MM.1S (cell line): ENCODE measurements around the gene USP49.

Experiments
- DNase-seq: peaks from one replicate; pipeline ENCODE4 v3.0.0-alpha.2; 2015
- H2AFZ ChIP-seq: fragments of 300-600 bp; sonication (generic); 2 replicates; pipeline ENCODE4 v1.6.0; 2016; ENCODE audit warnings: antibody characterized with exemption, low read length
- H3F3A ChIP-seq: fragments of 300-600 bp; sonication (generic); 2 replicates; pipeline ENCODE4 v1.6.1; 2016; ENCODE audit warnings: mild to moderate bottlenecking, antibody characterized with exemption, low read length, moderate library complexity, mixed read lengths; ENCODE audit not compliant: insufficient read depth
- H3K27ac ChIP-seq: fragments of 300-600 bp; sonication (generic); 2 replicates; pipeline ENCODE4 v1.5.1; 2016; ENCODE audit warnings: mild to moderate bottlenecking, low read length
- H3K27me3 ChIP-seq: fragments of 300-600 bp; sonication (generic); replicated peaks from 2 replicates; pipeline ENCODE4 v1.6.0; 2016; ENCODE audit warnings: low read length; ENCODE audit not compliant: insufficient read depth
- H3K36me3 ChIP-seq: fragments of 300-600 bp; sonication (generic); replicated peaks from 2 replicates; pipeline ENCODE4 v1.6.1; 2016; ENCODE audit warnings: mild to moderate bottlenecking, low read length, mixed read lengths; ENCODE audit not compliant: insufficient read depth
- H3K4me1 ChIP-seq: fragments of 300-600 bp; sonication (generic); 2 replicates; pipeline ENCODE4 v1.6.1; 2016; ENCODE audit warnings: low read length, mixed read lengths
- H3K4me2 ChIP-seq: fragments of 300-600 bp; sonication (generic); 2 replicates; pipeline ENCODE4 v1.6.0; 2016; ENCODE audit warnings: low read depth, low read length
- H3K4me3 ChIP-seq: fragments of 300-600 bp; sonication (generic); 2 replicates; pipeline ENCODE4 v1.5.1; 2016; ENCODE audit warnings: low read length, mixed read lengths
- H3K79me2 ChIP-seq: fragments of 300-600 bp; sonication (generic); 2 replicates; pipeline ENCODE4 v1.6.1; 2016; ENCODE audit warnings: mixed run types, low read length, mixed read lengths
- H3K9ac ChIP-seq: fragments of 300-600 bp; sonication (generic); 2 replicates; pipeline ENCODE4 v1.6.1; 2016; ENCODE audit warnings: low read length, mixed read lengths
- H3K9me2 ChIP-seq: fragments of 300-600 bp; sonication (generic); replicated peaks from 2 replicates; pipeline ENCODE4 v1.6.1; 2016; ENCODE audit warnings: mild to moderate bottlenecking, low read length, mixed read lengths; ENCODE audit not compliant: insufficient read depth
- H3K9me3 ChIP-seq: fragments of 300-600 bp; sonication (generic); replicated peaks from 2 replicates; pipeline ENCODE4 v1.6.1; 2016; ENCODE audit warnings: mild to moderate bottlenecking, low read length, mixed read lengths; ENCODE audit not compliant: insufficient read depth
- H4K20me1 ChIP-seq: fragments of 300-600 bp; sonication (generic); 2 replicates; pipeline ENCODE4 v1.6.1; 2016; ENCODE audit warnings: mild to moderate bottlenecking, low read length, moderate library complexity, mixed read lengths; ENCODE audit not compliant: insufficient read depth
- EZH2 ChIP-seq: fragments of 300-600 bp; sonication (generic); optimal IDR thresholded peaks from 2 replicates; pipeline ENCODE3; 2017; ENCODE audit warnings: low read depth, mild to moderate bottlenecking, antibody characterized with exemption, low read length, mixed read lengths
- EZH2phosphoT487 ChIP-seq: fragments of 300-600 bp; sonication (generic); IDR thresholded peaks from 2 replicates; pipeline ENCODE4 v1.6.1; 2018; ENCODE audit warnings: antibody characterized with exemption, low read length
- TF ChIP-seq, protein P1 (sequence below): fragments of 300-600 bp; sonication (generic); IDR thresholded peaks from 2 replicates; pipeline ENCODE4 v1.5.1; 2016; ENCODE audit warnings: antibody characterized with exemption, low read length, mixed read lengths

Gene USP49

DNA sequence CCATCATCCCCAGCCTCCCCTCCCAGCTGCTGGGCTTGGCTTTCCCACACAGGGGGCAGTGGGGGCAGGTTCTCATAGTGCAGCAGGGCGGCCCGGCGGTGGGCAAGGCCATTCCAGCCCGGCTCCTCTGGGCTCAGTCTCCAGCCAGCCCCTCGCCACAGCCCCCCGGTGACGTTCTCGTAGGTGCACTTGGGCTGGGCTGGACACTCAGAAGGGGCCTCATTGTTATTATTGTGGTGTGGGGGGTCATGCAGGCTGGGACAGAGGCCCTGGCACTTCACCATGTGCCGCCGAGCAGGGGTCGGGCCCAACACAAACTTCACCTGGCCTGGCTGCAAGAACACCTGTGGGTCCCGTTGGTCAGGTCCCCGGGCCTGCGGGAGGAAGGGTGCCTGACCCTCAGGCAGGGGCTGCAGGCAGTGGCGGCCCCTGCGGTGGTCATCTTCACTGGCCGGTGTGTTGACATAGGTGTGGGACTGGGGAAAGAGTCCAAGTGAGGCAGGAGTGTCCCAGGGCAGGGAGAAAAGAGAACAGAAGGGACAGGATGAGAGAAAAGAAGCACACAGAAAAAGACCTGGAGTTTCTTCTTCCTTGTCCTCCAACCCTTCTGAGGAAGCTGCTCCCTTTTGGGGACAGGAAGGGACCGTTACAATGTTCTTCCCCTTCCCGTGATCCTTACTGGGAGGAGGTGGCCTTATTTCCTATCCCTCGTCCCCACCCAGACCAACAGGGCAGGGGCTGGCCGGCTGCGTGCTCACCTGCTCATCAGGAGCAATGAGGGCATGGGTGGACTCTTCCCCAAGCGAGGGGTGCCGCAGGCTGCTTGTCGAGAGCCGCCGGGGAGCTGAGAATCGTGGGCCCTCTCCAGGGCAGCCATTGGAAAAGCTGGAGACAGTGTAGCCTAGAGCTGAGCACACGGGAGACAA, 123.9 kb downstream of the USP49 start:
- Histone ChIP-seq H3K9ac (no peak overlapping the region), H3K4me2 (no peak overlapping the region), H4K20me1 (no peaks in the 10 kb centered on the region), H3K4me1 (peaks cover 14% of the 10 kb centered on the region), H3K4me3 (no peak overlapping the region), H3K9me2 (no peaks in the 10 kb centered on the region), H3K9me3 (no peaks in the 10 kb centered on the region), H3F3A (no peaks in the 10 kb centered on the region), H3K36me3 (no peaks in the 10 kb centered on the region), H2AFZ (no peak overlapping the region), H3K27me3 (no peaks in the 10 kb centered on the region), H3K79me2 (no peaks in the 10 kb centered on the region), H3K27ac (no peak overlapping the region)
- DNase-seq: no peak
- TF ChIP-seq EZH2phosphoT487 (no peak), EZH2 (no peak)
- TF ChIP-seq, protein P1, sequence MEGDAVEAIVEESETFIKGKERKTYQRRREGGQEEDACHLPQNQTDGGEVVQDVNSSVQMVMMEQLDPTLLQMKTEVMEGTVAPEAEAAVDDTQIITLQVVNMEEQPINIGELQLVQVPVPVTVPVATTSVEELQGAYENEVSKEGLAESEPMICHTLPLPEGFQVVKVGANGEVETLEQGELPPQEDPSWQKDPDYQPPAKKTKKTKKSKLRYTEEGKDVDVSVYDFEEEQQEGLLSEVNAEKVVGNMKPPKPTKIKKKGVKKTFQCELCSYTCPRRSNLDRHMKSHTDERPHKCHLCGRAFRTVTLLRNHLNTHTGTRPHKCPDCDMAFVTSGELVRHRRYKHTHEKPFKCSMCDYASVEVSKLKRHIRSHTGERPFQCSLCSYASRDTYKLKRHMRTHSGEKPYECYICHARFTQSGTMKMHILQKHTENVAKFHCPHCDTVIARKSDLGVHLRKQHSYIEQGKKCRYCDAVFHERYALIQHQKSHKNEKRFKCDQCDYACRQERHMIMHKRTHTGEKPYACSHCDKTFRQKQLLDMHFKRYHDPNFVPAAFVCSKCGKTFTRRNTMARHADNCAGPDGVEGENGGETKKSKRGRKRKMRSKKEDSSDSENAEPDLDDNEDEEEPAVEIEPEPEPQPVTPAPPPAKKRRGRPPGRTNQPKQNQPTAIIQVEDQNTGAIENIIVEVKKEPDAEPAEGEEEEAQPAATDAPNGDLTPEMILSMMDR: no peak

DNA sequence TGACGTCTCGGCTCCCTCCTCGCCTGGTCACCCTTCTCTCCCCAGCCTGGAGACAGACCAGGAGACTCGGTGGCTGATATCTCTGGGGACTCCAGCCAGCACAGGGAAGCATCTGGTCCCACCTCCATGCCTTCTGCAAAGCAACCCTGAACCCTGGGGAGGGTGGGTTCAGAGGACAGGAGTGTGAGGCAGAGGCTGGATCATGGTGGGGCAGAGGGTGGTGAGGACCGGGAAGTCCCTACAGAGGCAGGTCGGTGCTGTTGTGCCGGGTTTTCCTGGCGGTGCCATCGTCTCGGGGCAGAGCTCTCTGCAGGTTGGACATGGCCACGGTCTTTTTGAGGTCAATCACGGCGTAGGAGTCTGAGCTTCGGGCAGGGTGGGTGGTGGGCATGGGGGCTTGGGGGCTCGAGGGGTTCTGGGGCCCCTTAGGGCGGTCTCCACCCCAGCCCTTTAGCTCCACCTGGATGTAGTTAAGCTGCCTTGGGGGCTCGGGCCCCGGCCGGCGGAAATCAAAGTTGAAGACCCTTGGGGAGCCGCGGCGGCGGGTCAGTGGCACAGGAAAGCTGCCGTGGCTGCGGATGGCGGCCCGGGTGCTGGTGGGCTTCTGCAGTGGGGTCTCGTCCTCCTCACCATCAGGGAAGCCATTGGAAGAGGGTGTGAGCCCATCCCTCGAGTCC, 124.7 kb downstream of the USP49 start:
- no peaks in the 10 kb centered on the region for H3K9me2 ChIP-seq
- no peak overlapping the region for H3K4me3 ChIP-seq
- H3K36me3 ChIP-seq: no peaks in the 10 kb centered on the region
- H4K20me1 ChIP-seq: no peaks in the 10 kb centered on the region
- H3K27ac ChIP-seq: no peak overlapping the region
- TF ChIP-seq, protein P1: no peak
- TF ChIP-seq EZH2phosphoT487 (no peak), EZH2 (no peak)
- DNase-seq: no peak
- H3K9me3 ChIP-seq: no peaks in the 10 kb centered on the region
- H3K9ac ChIP-seq: no peak overlapping the region
- no peaks in the 10 kb centered on the region for H3F3A ChIP-seq
- no peaks in the 10 kb centered on the region for H3K27me3 ChIP-seq
- no peak overlapping the region for H2AFZ ChIP-seq
- H3K4me1 ChIP-seq: peaks cover 14% of the 10 kb centered on the region
- no peaks in the 10 kb centered on the region for H3K79me2 ChIP-seq
- no peak overlapping the region for H3K4me2 ChIP-seq

DNA sequence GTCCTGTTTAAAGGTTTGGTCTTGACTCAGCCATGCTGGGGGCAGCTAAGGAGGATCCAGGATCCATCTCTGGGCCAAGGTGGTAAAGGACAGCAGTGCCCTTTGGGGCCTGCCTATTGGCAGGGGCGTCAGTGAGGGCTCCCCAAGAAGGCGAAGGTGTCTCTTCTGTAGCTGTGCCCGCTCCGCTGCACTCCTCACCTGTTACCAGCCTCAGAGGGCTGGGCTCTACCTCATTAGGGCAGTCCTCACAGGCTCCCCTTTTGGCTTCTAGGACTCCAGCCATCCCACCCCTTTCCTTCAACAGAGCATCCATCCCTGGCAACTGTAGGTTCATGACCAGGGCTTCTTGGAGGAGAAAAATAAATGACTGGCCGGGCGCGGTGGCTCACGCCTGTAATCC, 125.8 kb downstream of the USP49 start:
- no peaks in the 10 kb centered on the region for H3K27me3 ChIP-seq
- H3K4me1 ChIP-seq: peaks cover 14% of the 10 kb centered on the region
- peak overlapping the region; percentile 44 for H3K4me2 ChIP-seq
- no peaks in the 10 kb centered on the region for H3K79me2 ChIP-seq
- H3K27ac ChIP-seq: peak overlapping the region; percentile 38; the same call in 1 of the 2 replicates
- no peaks in the 10 kb centered on the region for H3F3A ChIP-seq
- H3K9me3 ChIP-seq: no peaks in the 10 kb centered on the region
- H4K20me1 ChIP-seq: no peaks in the 10 kb centered on the region
- no peak overlapping the region for H2AFZ ChIP-seq
- DNase-seq: no peak
- H3K9me2 ChIP-seq: no peaks in the 10 kb centered on the region
- H3K4me3 ChIP-seq: no peak overlapping the region
- H3K36me3 ChIP-seq: no peaks in the 10 kb centered on the region
- no peak for TF ChIP-seq EZH2phosphoT487
- TF ChIP-seq EZH2: no peak
- TF ChIP-seq, protein P1: no peak
- no peak overlapping the region for H3K9ac ChIP-seq
